Ovary (tissue), 9 donors: Measurements from ENCODE around the gene PPP1R14C. TPM values are rescaled to one million over a fixed set of nuclear protein-coding genes. Genes with fewer than 3 reads are reported as not detected.

ENCODE experiments used
- DNase-seq, 5 donors: peaks; one replicate each; pipeline ENCODE4 v3.0.0-alpha.2; 2019 to 2020
- H3K27ac ChIP-seq, 2 donors: fragments of 200-600 bp; one replicate each; pipeline versions ENCODE4 v1.5.1 to v1.8.0; 2019 to 2022
- H3K27me3 ChIP-seq: fragments of 200-600 bp; one replicate; pipeline ENCODE4 v1.8.0; 2022
- H3K36me3 ChIP-seq: fragments of 200-600 bp; sonication (generic); one replicate; pipeline ENCODE4 v1.5.1; 2019
- H3K4me1 ChIP-seq: one replicate; pipeline ENCODE4 v1.8.1; 2013; ENCODE audit warnings: mild to moderate bottlenecking, moderate library complexity; ENCODE audit not compliant: insufficient read depth
- H3K4me3 ChIP-seq: fragments of 200-600 bp; sonication (generic); one replicate; pipeline ENCODE4 v1.5.1; 2017
- H3K9me3 ChIP-seq, 2 donors: fragments of 200-600 bp in 1 of 2; sonication (generic) in 1 of 2; one replicate each; pipeline versions ENCODE4 v1.5.1 to v1.8.1; 2013 to 2019; ENCODE audit warnings: mild to moderate bottlenecking in 1 of 2, moderate library complexity in 1 of 2
- EP300 ChIP-seq: sonication (generic); formaldehyde crosslinking; IDR thresholded peaks from one replicate; pipeline ENCODE4 v1.6.1; 2017; ENCODE audit warnings: antibody characterized with exemption
- POLR2A ChIP-seq: fragments of 450-650 bp; IDR thresholded peaks from one replicate; pipeline ENCODE4 v1.6.1; 2017; ENCODE audit warnings: antibody characterized with exemption, mild to moderate bottlenecking, moderate library complexity
- WGBS, 3 donors: extraction: QIAGEN DNeasy Blood & Tissue Kit in 1 of 3; methylation state at CpG; one replicate each; pipeline versions ENCODE4 v1.1.5 to v1.1.7; 2013 to 2017; 5-methylcytosine and 5-hydroxymethylcytosine counted together
- intact Hi-C, 4 donors: fragments of 100-400 bp; cut with DNase I; formaldehyde crosslinking; loops; one replicate each; pipeline versions ENCODE4 v1.11.0 to v1.15.1; 2022 to 2023
- polyA plus RNA-seq, 2 donors: library from polyadenylated mRNA; stranded (reverse); fragments of 200-250 nt in 1 of 2; fragments of 350-450 nt in 1 of 2; fragmentation: Illumina TruSeq in 1 of 2; extraction: RNeasy Lipid Tissue Mini Kit (QIAGEN cat#74804) in 1 of 2; gene quantifications; one replicate each; pipeline ENCODE4 v1.2.3, GENCODE V29; 2013 to 2014
- total RNA-seq, 7 donors: library from RNA; depleted of rRNA in 2 of 7; stranded (reverse); fragments of >200 nt in 2 of 7; fragmentation: NEBNext Ultra II Directional in 3 of 7; extraction: Animal tissue kit (Norgen Biotek cat#: 25700) in 3 of 7; gene quantifications; one replicate each; pipeline versions ENCODE4 v1.1.0 to v1.2.4, GENCODE V29; 2016 to 2023
- TF ChIP-seq, protein P1 (sequence below), 3 donors: fragments of 450-650 bp in 2 of 3; fragments of 200-600 bp in 1 of 3; IDR thresholded peaks; one replicate each; pipeline versions ENCODE4 v1.5.1 to v1.8.0; 2016 to 2022; ENCODE audit warnings: antibody characterized with exemption in 3 of 3, mild to moderate bottlenecking in 1 of 3
- donor health status: DM: no; HTN: no; CAD: no; lungs with moderate emphysema.
- donor health status: DM: no; HTN: no; CAD: no.
- donor health status: Bipolar disorder and iron deficiency.
- donor health status: DM: yes; HTN: yes; CAD: no.
- donor health status: DM: no; HTN: no; CAD: no.
- donor health status: DM: yes; HTN: yes; CAD: no.

The PPP1R14C gene
- total and polyA plus RNA-seq, 9 donors = 0.12 to 8.6 (median 0.40) TPM; not detected in 2

- no peaks in the 10 kb centered on the region for H3K36me3 ChIP-seq
- H3K9me3 ChIP-seq = no peaks in the 10 kb centered on the region
- 37 to 45% (median 39%) methylated on average over 9 of the region's 9 CpGs for WGBS, 3 donors
- no peaks in the 10 kb centered on the region for H3K4me1 ChIP-seq
- H3K27ac ChIP-seq = no peak overlapping the region
- no peak for DNase-seq
- H3K27me3 ChIP-seq = no peaks in the 10 kb centered on the region
- TF ChIP-seq, protein P1, sequence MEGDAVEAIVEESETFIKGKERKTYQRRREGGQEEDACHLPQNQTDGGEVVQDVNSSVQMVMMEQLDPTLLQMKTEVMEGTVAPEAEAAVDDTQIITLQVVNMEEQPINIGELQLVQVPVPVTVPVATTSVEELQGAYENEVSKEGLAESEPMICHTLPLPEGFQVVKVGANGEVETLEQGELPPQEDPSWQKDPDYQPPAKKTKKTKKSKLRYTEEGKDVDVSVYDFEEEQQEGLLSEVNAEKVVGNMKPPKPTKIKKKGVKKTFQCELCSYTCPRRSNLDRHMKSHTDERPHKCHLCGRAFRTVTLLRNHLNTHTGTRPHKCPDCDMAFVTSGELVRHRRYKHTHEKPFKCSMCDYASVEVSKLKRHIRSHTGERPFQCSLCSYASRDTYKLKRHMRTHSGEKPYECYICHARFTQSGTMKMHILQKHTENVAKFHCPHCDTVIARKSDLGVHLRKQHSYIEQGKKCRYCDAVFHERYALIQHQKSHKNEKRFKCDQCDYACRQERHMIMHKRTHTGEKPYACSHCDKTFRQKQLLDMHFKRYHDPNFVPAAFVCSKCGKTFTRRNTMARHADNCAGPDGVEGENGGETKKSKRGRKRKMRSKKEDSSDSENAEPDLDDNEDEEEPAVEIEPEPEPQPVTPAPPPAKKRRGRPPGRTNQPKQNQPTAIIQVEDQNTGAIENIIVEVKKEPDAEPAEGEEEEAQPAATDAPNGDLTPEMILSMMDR (IDR thresholded peaks at IDR 0.05) = no peak
- no peak for TF ChIP-seq EP300
- no peak for TF ChIP-seq POLR2A
- H3K4me3 ChIP-seq = no peak overlapping the region
- intact Hi-C loops = no loop called here
These were observed 10.3 kb downstream of the PPP1R14C start for GRCh38 chr6:150152891-150153876.

GRCh38 chr6:150153905-150154492 is 11.2 kb downstream of the PPP1R14C start:
- Histone ChIP-seq H3K9me3 (no peaks in the 10 kb centered on the region), H3K36me3 (no peaks in the 10 kb centered on the region), H3K4me1 (no peaks in the 10 kb centered on the region), H3K27ac (no peak overlapping the region), H3K27me3 (no peaks in the 10 kb centered on the region), H3K4me3 (no peak overlapping the region)
- intact Hi-C loops = no loop called here
- TF ChIP-seq POLR2A (no peak), EP300 (no peak)
- TF ChIP-seq, protein P1 (IDR thresholded peaks at IDR 0.05) = no peak
- WGBS, 3 donors = 68 to 73% (median 72%) methylated on average over 6 of the region's 6 CpGs
- DNase-seq = no peak

DNA sequence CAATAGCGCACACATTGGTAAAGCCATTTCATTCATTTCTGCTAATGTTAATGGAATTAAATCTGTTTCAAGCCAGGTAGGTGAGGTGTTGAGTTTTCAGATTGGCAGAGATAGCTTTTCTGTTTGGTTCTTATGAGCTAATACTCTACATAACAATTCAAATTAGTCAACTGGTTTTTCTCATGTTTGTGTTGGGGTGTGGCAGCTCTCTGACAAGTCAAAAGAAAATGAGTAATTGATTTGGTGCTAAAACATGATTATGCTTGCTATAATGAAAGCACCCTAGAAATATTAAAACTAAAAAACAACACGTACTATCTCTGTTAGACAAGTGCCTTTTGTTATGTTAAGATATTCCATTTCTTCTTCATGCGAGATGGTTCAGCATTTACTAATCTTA is 13.6 kb downstream of the PPP1R14C start:
- no peak for DNase-seq
- Histone ChIP-seq H3K27ac (no peak overlapping the region), H3K27me3 (no peaks in the 10 kb centered on the region), H3K36me3 (no peaks in the 10 kb centered on the region), H3K9me3 (no peaks in the 10 kb centered on the region), H3K4me3 (no peak overlapping the region), H3K4me1 (no peaks in the 10 kb centered on the region)
- intact Hi-C loops = no loop called here
- WGBS, 3 donors = 90 to 92% (median 90%) methylated on average over 3 of the region's 3 CpGs
- TF ChIP-seq POLR2A = no peak

DNA sequence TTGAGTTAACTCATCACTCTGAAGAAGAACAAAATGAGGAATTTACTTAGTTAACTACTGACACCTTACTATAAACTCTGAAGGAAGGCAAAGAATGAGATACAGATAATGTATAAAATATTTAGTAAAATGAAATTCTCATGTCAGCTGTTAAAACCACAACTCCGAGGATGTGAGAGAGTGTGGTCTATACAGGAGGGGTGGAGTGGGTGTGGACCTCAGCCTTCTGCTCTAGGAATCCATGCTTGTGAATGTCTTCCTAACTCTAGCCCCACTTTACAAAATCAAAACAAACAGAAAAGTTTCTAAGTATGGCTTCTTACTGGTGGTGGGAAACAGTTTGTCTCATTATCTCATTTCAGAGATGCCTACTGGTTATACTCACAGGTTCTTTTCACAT is 14.2 kb downstream of the PPP1R14C start:
- WGBS, 3 donors = 59 to 64% (median 62%) methylated on average over 1 of the region's 1 CpG
- no peak for DNase-seq
- no peaks in the 10 kb centered on the region for H3K27me3 ChIP-seq
- no peaks in the 10 kb centered on the region for H3K4me1 ChIP-seq
- H3K36me3 ChIP-seq = no peaks in the 10 kb centered on the region
- no peaks in the 10 kb centered on the region for H3K9me3 ChIP-seq
- no peak overlapping the region for H3K4me3 ChIP-seq
- intact Hi-C loops = no loop called here
- TF ChIP-seq POLR2A (no peak), EP300 (no peak)
- TF ChIP-seq, protein P1 (IDR thresholded peaks at IDR 0.05) = no peak
- no peak overlapping the region for H3K27ac ChIP-seq

DNA sequence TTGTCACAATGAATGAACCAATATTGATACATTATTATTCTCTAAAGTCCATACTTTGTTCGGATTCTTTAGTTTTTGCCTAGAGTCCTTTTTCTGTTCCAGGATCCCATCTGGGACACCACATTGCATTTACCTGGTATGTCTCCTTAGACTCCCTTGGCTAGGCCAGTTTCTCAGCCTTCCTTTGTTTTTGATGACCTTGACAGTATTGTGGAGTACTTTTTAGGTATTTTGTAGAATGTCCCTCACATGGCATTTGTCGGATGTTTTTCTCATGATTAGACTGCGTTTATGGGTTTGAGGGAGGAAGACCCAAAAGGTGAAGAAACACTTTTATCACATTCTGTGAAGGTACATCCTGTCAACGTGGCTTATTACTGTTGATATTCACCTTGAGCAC is 16.9 kb downstream of the PPP1R14C start:
- H3K36me3 ChIP-seq = no peaks in the 10 kb centered on the region
- no peak for TF ChIP-seq POLR2A
- TF ChIP-seq, protein P1 (IDR thresholded peaks at IDR 0.05) = no peak
- no peak for TF ChIP-seq EP300
- no peaks in the 10 kb centered on the region for H3K27me3 ChIP-seq
- no peak overlapping the region for H3K27ac ChIP-seq
- H3K9me3 ChIP-seq = no peaks in the 10 kb centered on the region
- no peak for DNase-seq
- no peak overlapping the region for H3K4me3 ChIP-seq
- no peaks in the 10 kb centered on the region for H3K4me1 ChIP-seq
- WGBS, 3 donors = 60 to 78% (median 60%) methylated on average over 4 of the region's 4 CpGs
- intact Hi-C loops = no loop called here
